ENCODE measurements around the gene RAD51B.

- no peak for TF ChIP-seq CTCF (IDR thresholded peaks at IDR 0.05)
- no peak for TF ChIP-seq POLR2A (IDR thresholded peaks at IDR 0.05)
These were observed 640.0 kb downstream of the RAD51B start for GRCh38 chr14:68459480-68460136.
